Cardiac fibroblast (primary cell): ENCODE results near the gene NRBF2.
"Not testable (repeated sequence)": the region's sequence is repeated elsewhere in the genome, so short reads cannot be mapped to it uniquely, and the experiment has no call there.

Source experiments
- DNase-seq, 2 donors: peaks; one replicate each; pipeline versions ENCODE4 v3.0.0 to v3.0.0-alpha.2; 2010; ENCODE audit warnings: low read depth in 2 of 2
- H3K4me3 ChIP-seq, 2 donors: replicated peaks in 1 of 2; 1 replicate in 1 of 2; 2 replicates in 1 of 2; pipeline ENCODE4 v1.5.1; 2011; ENCODE audit warnings: low read depth in 2 of 2, low read length in 2 of 2, mild to moderate bottlenecking in 2 of 2, moderate library complexity in 1 of 2
- TF ChIP-seq, protein P1 (sequence below): IDR thresholded peaks from one replicate; pipeline ENCODE4 v1.5.1; 2011; ENCODE audit warnings: low read depth, mild to moderate bottlenecking, low read length, inconsistent platforms

The NRBF2 gene

DNA sequence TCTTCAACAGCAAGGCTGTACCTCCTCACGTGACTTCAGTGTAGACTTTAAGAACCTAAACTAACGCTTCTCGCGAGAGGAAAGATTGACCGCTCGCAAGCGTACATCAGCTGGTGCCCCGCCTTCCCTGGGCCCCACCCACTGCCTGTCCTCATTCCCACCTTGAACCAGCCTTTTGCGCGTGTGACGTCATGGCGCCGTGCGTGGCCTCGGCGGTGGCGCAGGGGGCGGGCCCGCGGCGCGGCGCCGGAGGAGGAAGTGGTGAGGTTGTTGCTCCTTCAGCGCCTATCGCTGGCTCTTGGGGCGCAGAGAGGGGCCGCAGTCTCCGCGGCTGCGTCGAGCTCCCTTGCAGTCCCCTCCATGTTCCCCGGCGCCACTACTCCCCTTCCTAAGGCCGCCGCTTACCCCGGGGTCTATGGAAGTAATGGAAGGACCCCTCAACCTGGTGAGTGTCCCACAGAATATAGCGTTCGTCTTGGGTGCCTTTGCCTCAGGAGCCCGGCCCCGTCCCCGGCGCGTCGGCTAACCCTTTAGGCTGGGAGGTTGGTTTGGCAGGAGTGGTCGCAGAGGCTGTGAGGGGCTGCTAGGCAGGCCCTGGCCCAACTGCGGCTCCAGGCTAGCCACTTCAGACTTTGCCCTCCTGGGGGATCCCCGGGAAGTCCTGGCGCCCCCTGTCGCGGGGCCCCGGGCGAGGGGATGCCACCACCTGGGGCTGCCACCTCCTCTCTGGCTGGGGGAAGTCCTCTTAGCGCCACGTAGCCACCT, at the start of gene NRBF2:
Gene NRBF2 (plus strand): TSS at position 273 of the 765 bp plus-strand sequence. CDS start 143 bp downstream, at position 416.
- peak; percentile 99 to 100 for DNase-seq
- TF ChIP-seq, protein P1, sequence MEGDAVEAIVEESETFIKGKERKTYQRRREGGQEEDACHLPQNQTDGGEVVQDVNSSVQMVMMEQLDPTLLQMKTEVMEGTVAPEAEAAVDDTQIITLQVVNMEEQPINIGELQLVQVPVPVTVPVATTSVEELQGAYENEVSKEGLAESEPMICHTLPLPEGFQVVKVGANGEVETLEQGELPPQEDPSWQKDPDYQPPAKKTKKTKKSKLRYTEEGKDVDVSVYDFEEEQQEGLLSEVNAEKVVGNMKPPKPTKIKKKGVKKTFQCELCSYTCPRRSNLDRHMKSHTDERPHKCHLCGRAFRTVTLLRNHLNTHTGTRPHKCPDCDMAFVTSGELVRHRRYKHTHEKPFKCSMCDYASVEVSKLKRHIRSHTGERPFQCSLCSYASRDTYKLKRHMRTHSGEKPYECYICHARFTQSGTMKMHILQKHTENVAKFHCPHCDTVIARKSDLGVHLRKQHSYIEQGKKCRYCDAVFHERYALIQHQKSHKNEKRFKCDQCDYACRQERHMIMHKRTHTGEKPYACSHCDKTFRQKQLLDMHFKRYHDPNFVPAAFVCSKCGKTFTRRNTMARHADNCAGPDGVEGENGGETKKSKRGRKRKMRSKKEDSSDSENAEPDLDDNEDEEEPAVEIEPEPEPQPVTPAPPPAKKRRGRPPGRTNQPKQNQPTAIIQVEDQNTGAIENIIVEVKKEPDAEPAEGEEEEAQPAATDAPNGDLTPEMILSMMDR: peak; percentile 24
- H3K4me3 ChIP-seq: peak within 1 kb of the TSS; percentile 94 to 98

DNA sequence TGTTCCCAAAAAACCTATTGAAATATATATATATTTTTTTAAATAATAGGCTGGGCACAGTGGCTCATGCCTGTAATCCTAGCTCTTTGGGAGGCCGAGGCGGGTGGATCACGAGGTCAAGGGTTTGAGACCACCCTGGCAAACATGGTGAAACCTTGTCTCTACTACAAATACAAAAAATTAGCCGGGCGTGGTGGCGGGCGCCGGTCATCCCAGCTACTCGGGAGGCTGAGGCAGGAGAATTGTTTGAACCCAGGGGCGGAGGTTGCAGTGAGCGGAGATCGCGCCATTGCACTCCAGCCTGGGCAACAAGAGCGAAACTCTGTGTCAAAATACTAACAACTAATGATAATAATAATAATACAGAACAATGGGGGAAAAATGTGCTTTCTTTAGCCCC, 49.7 kb upstream of the NRBF2 start:
- DNase-seq: not testable (repeated sequence)

DNA sequence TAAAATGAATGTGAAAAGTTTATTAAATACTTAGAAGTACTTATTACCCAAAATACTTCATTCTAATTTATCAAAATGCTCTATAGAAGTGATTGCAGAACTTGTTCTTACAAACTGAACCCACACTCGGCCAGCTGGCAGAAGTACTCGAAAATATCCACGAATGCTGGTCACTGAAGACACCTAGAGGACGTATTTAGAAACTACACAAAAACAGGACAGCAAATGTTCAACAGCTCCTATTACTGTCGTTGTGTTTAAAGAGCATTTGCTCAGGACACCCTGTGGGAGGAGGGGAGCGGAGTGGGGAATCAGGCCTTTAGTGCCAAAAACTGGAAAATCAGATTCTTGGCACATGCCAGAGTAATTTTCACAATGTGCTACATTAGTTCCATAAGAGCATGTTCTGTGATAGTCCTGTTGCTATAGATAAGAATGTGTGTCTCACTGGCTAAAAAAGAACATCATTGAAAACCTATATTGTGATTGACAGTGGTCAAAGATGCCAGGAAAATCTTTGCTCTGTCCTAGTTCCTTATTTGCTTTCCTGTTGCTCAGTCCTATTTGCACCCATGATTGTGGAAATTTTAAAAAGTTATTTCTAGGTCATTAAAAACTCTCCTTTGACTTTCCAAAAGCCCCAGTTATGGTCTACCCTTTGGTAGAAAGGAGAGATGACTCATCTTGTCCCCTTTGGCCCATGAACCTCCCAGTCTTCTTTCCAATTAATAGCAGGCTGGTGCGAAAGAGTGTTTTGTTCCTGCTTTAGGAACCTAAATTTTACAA, 49.0 kb upstream of the NRBF2 start:
- no peak overlapping the region for H3K4me3 ChIP-seq
- peak; percentile 91 to 95 for DNase-seq
- TF ChIP-seq, protein P1: peak; percentile 52

More for the DNA sequence above, 49.7 kb upstream of the NRBF2 start:
- H3K4me3 ChIP-seq: not testable (repeated sequence)

DNA sequence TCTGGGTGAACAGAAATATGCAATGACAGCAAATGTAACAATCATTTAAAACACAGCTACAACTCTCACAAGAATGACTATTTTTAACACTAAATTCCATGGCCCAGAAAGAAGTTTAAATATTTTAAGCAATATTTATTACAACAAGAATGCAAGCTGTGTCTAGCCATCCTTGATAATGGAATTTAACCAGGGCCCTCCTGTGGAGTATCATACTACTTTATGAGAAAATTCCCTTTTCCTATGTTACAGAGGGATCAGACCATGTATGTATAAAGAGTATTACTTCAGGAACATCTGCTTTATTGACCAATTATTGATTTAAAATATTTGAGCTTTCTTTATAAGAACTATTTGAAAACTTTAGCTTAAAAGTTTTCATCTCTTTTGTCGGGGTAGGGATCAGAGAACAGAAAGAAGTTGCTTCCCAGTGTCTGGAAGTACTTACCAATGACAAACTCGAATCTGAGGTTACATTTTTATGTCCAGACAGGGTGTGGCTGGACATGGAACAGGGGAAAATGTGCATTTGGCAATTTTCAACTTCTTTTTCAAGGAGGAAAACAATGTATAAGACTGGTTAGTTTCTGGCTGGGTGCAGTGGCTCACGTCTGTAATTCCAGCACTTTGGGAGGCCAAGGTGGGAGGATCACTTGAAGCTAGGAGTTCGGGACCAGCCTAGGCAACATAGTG, 48.3 kb upstream of the NRBF2 start:
- no peak for DNase-seq

DNA sequence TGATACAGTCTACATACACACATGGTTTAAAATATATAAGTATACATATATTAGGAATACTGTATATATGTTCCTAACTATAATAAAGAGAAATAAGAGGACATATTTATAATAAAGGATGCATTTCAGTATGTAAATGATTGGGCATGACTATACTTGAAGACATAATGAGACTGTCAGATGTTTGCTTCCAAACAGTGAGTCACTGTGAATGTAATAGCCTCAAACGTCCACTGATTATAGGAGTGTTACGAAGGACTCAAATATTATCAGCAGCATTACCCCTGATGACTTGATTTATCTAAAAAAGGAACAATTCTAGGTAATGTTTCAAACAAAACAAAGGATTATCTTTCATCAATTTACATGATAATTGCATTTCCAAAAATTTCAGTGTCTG, 39.9 kb upstream of the NRBF2 start:
- peak in 1 of 2 donors; percentile 36 for DNase-seq
- no peak overlapping the region for H3K4me3 ChIP-seq
- TF ChIP-seq, protein P1: no peak

More for the DNA sequence above, 48.3 kb upstream of the NRBF2 start:
- TF ChIP-seq, protein P1: no peak
- no peak overlapping the region for H3K4me3 ChIP-seq

DNA sequence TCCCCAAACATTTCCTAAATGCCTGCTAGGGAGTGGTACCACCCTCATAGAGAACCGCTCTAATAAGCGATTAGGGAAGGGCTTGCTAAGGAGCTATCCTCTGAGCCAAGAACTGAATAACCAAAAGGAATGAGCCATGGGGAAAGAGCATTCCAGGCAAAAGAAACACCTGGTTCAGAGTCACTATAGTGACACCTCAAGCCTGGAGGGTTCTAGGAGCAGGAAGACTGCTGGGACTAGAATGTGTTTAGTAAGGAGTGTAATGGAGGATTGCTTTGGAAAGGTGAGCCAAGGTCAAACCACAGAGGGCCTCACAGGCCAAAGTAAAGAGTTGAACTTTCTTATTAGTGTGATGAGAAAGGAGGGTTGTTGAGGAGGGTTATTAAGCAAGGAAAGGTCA, 38.7 kb upstream of the NRBF2 start:
- TF ChIP-seq, protein P1: no peak
- no peak overlapping the region for H3K4me3 ChIP-seq
- no peak for DNase-seq

DNA sequence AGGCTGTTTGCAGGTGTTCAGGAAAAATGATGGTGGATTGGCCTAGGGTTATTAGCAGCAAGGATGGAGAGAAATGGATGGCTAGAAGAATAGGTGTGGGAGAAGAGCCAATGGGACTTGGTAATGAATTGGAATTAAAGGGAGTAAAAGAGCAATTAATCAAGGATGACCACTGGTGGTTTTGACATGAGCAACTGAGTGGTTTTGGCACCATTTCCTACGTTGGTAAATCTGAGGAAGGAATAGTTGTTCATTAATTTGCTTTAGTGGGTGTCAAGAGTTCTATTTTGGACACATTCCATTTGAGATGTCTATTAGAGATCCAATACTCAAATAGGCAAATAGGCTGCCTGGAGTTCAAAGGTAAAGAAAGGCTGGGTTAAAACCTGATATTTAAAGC, 38.2 kb upstream of the NRBF2 start:
- TF ChIP-seq, protein P1: no peak
- no peak overlapping the region for H3K4me3 ChIP-seq
- no peak for DNase-seq
